ENCODE measurements around the gene FAM78A. TPM values are rescaled to one million over a fixed set of nuclear protein-coding genes. Genes with fewer than 3 reads are reported as not detected.
"Not testable (repeated sequence)": the region's sequence is repeated elsewhere in the genome, so short reads cannot be mapped to it uniquely, and the experiment has no call there.

FAM78A gene
- total RNA-seq, 4 donors from 2014 or later = 1.00 to 3.4 (median 2.2) TPM

GRCh38 chr9:131273146-131273855, 3.0 kb downstream of the FAM78A start:
- Histone ChIP-seq H3K4me1 (peaks cover 5 to 27% (median 11%) of the 10 kb centered on the region in 4 donors), H3K27ac (peak overlapping the region; percentile 76 to 84 (median 82)), H3K4me3 (peak overlapping the region in 3 of 4 donors; percentile 72 to 79 (median 74)), H3K27me3 (peaks cover 30% of the 10 kb centered on the region), H3K36me3 (no peaks in the 10 kb centered on the region), H3K9me3 (no peaks in the 10 kb centered on the region)
- intact Hi-C loops (cut with DNase I; ENCODE audit: low total_unique reads) (no loop called here), in situ Hi-C loops (cut with MboI; ENCODE audit: low pct_ligation_motif_present in 1 of 4, low pct_unique_long_range_greater_than_20kb in 1 of 4, low sequenced_read_pairs in 3 of 4) (no loop called here)
- peak; percentile 32 for DNase-seq
- TF ChIP-seq POLR2AphosphoS5 (IDR thresholded peaks at IDR 0.05) = no peak
- no peak for TF ChIP-seq CTCF (IDR thresholded peaks at IDR 0.05)
- TF ChIP-seq EP300 (IDR thresholded peaks at IDR 0.05; ENCODE audit: low read depth) = no peak
- TF ChIP-seq POLR2A (IDR thresholded peaks at IDR 0.05) = no peak
- 68% methylated on average over 19 of the region's 22 CpGs; no CpG with 5 or more reads in 1 of the 2 donors for WGBS, 2 donors (ENCODE audit: low coverage in 1 of 2)

DNA sequence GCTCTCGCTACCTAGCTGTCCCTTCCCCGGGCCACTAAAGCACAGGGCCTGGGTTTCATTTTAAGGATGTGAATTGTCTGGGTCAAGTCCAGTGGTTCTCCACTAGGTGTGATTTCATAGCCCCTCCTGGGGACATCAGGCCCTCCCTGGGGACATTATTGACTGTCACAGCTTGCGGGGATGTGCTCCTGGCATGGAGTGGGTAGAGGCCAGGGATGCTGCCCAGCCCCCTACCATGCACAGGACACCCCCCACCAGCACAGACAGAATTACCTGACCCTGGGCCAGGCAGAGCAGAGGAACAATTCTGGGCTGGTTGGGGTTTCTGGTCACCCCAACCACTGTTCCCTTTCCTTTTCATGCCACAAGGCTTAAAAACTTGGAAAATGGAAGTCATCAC, 4.1 kb downstream of the FAM78A start:
- H3K27ac ChIP-seq = peak overlapping the region; percentile 76 to 84 (median 82)
- H3K27me3 ChIP-seq = peaks cover 28% of the 10 kb centered on the region
- intact Hi-C loops (cut with DNase I; ENCODE audit: low total_unique reads) (no loop called here), in situ Hi-C loops (cut with MboI; ENCODE audit: low pct_ligation_motif_present in 1 of 4, low pct_unique_long_range_greater_than_20kb in 1 of 4, low sequenced_read_pairs in 3 of 4) (no loop called here)
- peaks cover 3 to 26% (median 7%) of the 10 kb centered on the region in 4 donors for H3K4me1 ChIP-seq
- H3K4me3 ChIP-seq = no peak overlapping the region
- H3K36me3 ChIP-seq = no peaks in the 10 kb centered on the region
- TF ChIP-seq POLR2AphosphoS5 (IDR thresholded peaks at IDR 0.05) = no peak
- no peak for TF ChIP-seq POLR2A (IDR thresholded peaks at IDR 0.05)
- no peak for DNase-seq
- 75% methylated on average over 3 of the region's 3 CpGs; no CpG with 5 or more reads in 1 of the 2 donors for WGBS, 2 donors (ENCODE audit: low coverage in 1 of 2)
- no peaks in the 10 kb centered on the region for H3K9me3 ChIP-seq

GRCh38 chr9:131271506-131271931, 4.8 kb downstream of the FAM78A start:
- H3K27me3 ChIP-seq = peaks cover 23% of the 10 kb centered on the region
- no peak overlapping the region for H3K4me3 ChIP-seq
- H3K27ac ChIP-seq = peak overlapping the region; percentile 70 to 84 (median 80)
- WGBS, 2 donors (ENCODE audit: low coverage in 1 of 2) = 41% methylated on average over 6 of the region's 6 CpGs; no CpG with 5 or more reads in 1 of the 2 donors
- peaks cover 0 to 26% (median 6%) of the 10 kb centered on the region in 4 donors for H3K4me1 ChIP-seq
- DNase-seq = no peak
- no peaks in the 10 kb centered on the region for H3K9me3 ChIP-seq
- no peaks in the 10 kb centered on the region for H3K36me3 ChIP-seq
- no peak for TF ChIP-seq CTCF (IDR thresholded peaks at IDR 0.05)
- no peak for TF ChIP-seq POLR2A (IDR thresholded peaks at IDR 0.05)
- no peak for TF ChIP-seq POLR2AphosphoS5 (IDR thresholded peaks at IDR 0.05)
- no peak for TF ChIP-seq EP300 (IDR thresholded peaks at IDR 0.05; ENCODE audit: low read depth)
- intact Hi-C loops (cut with DNase I; ENCODE audit: low total_unique reads) (no loop called here), in situ Hi-C loops (cut with MboI; ENCODE audit: low pct_ligation_motif_present in 1 of 4, low pct_unique_long_range_greater_than_20kb in 1 of 4, low sequenced_read_pairs in 3 of 4) (no loop called here)

- H3K4me1 ChIP-seq = peaks cover 0 to 23% (median 3%) of the 10 kb centered on the region in 4 donors
- DNase-seq; H3K36me3 ChIP-seq; in situ Hi-C loops (cut with MboI; ENCODE audit: low pct_ligation_motif_present in 1 of 4, low pct_unique_long_range_greater_than_20kb in 1 of 4, low sequenced_read_pairs in 3 of 4); H3K9me3 ChIP-seq; intact Hi-C loops (cut with DNase I; ENCODE audit: low total_unique reads); H3K4me3 ChIP-seq: not testable (repeated sequence)
- WGBS, 2 donors (ENCODE audit: low coverage in 1 of 2) = 62% methylated on average over 1 of the region's 1 CpG; no CpG with 5 or more reads in 1 of the 2 donors
- peak overlapping the region; percentile 70 to 84 (median 80) for H3K27ac ChIP-seq
- peaks cover 17% of the 10 kb centered on the region for H3K27me3 ChIP-seq
Observed at GRCh38 chr9:131271016-131271273, 5.4 kb downstream of the FAM78A start.

GRCh38 chr9:131270171-131271015, 5.9 kb downstream of the FAM78A start:
- no peaks in the 10 kb centered on the region for H3K36me3 ChIP-seq
- WGBS, 2 donors (ENCODE audit: low coverage in 1 of 2) = 60 to 70% methylated on average over 6 to 20 of the region's 20 CpGs
- H3K4me1 ChIP-seq = peaks cover 0 to 24% (median 3%) of the 10 kb centered on the region in 4 donors
- H3K27ac ChIP-seq = peak overlapping the region; percentile 70 to 84 (median 80)
- TF ChIP-seq POLR2A (IDR thresholded peaks at IDR 0.05) = peak; percentile 35
- no peak for TF ChIP-seq POLR2AphosphoS5 (IDR thresholded peaks at IDR 0.05)
- in situ Hi-C loops (cut with MboI; ENCODE audit: low pct_ligation_motif_present in 1 of 4, low pct_unique_long_range_greater_than_20kb in 1 of 4, low sequenced_read_pairs in 3 of 4) = no loop called here
- no peaks in the 10 kb centered on the region for H3K9me3 ChIP-seq
- H3K27me3 ChIP-seq = peaks cover 11% of the 10 kb centered on the region
- no peak overlapping the region for H3K4me3 ChIP-seq
- intact Hi-C loops (cut with DNase I; ENCODE audit: low total_unique reads) = no loop called here
- DNase-seq = peak; percentile 67

Measured in transverse colon (tissue), 4 donors.